Spleen (tissue), 3 donors: Measurements from ENCODE around the gene PLXNB2.

Experiments
- POLR2A ChIP-seq, 3 donors: fragments of 450-650 bp; IDR thresholded peaks; one replicate each; pipeline ENCODE4 v1.5.1; 2017; ENCODE audit warnings: antibody characterized with exemption in 3 of 3, mild to moderate bottlenecking in 1 of 3
- POLR2AphosphoS5 ChIP-seq, 3 donors: sonication (generic); formaldehyde crosslinking; IDR thresholded peaks; one replicate each; pipeline ENCODE4 v1.5.1; 2017; ENCODE audit warnings: antibody characterized with exemption in 3 of 3

GRCh38 chr22:50327711-50328019 is 20.2 kb upstream of the PLXNB2 start:
- TF ChIP-seq POLR2A (IDR thresholded peaks at IDR 0.05), result no peak
- TF ChIP-seq POLR2AphosphoS5 (IDR thresholded peaks at IDR 0.05), result no peak
